Measurements from ENCODE around the gene ITM2B. TPM values are rescaled to one million over a fixed set of nuclear protein-coding genes. Genes with fewer than 3 reads are reported as not detected.

ITM2B gene
- total and polyA plus RNA-seq, 2 experiments from 2014 or later: 139 to 318 TPM

- no peak for DNase-seq (ENCODE audit: low spot score)
- no peak for TF ChIP-seq ZNF462 (CRISPR knock-in tag; IDR thresholded peaks at IDR 0.05)
- no peak for TF ChIP-seq ZNF331 (CRISPR knock-in tag; IDR thresholded peaks at IDR 0.05; ENCODE audit: low read depth)
- TF ChIP-seq STAT1 (IDR thresholded peaks at IDR 0.05; ENCODE audit: unreplicated experiment): no peak
- TF ChIP-seq POLR2AphosphoS5 (IDR thresholded peaks at IDR 0.05; ENCODE audit: low read depth): no peak
- TF ChIP-seq ETS1 (IDR thresholded peaks at IDR 0.05): no peak
- TF ChIP-seq REST (IDR thresholded peaks at IDR 0.05; ENCODE audit: unreplicated experiment): no peak
- no peak for TF ChIP-seq JUNB (IDR thresholded peaks at IDR 0.05; ENCODE audit: unreplicated experiment)
- TF ChIP-seq NANOG (IDR thresholded peaks at IDR 0.05; ENCODE audit: borderline replicate concordance): no peak
- Histone ChIP-seq H3F3A (replicated peaks; ENCODE audit: low read depth) (no peaks in the 10 kb centered on the region), H3K79me2 (replicated peaks; ENCODE audit: insufficient read depth) (peaks cover 21% of the 10 kb centered on the region), H3K4me3 (peak overlapping the region; percentile 95), H3K4me2 (peak overlapping the region; percentile 97), H3K36me3 (ENCODE audit: insufficient read depth) (no peaks in the 10 kb centered on the region), H4K20me1 (replicated peaks; ENCODE audit: insufficient read depth) (no peaks in the 10 kb centered on the region; the same call in 1 of the 2 replicates), H3K4me1 (ENCODE audit: insufficient read depth) (no peaks in the 10 kb centered on the region), H3K27me3 (ENCODE audit: insufficient read depth) (no peaks in the 10 kb centered on the region), H3K9me2 (ENCODE audit: insufficient read depth) (no peaks in the 10 kb centered on the region), H3K27ac (ENCODE audit: low read depth) (peak overlapping the region; percentile 97), H2AFZ (peak overlapping the region; percentile 97)
- peaks cover 7% of the 10 kb centered on the region for H3K27me3 Mint-ChIP-seq (ENCODE audit: insufficient read depth, low read depth, poor library complexity)
- peaks cover 10% of the 10 kb centered on the region; the same call in 2 of the 3 replicates for H3K4me1 Mint-ChIP-seq
- H3K9me3 Mint-ChIP-seq: no peaks in the 10 kb centered on the region
- peak overlapping the region; percentile 93 for H3K27ac Mint-ChIP-seq
- ATAC-seq: no peak
- H3K36me3 Mint-ChIP-seq (ENCODE audit: low read depth): no peaks in the 10 kb centered on the region; the same call in 2 of the 3 replicates
- H3K4me3 Mint-ChIP-seq: peak overlapping the region; percentile 91
Measured at GRCh38 chr13:48302871-48303358, 69.9 kb downstream of the ITM2B start.

Measured in GM23338 (cell line).